NCI-H1436 (cell line): ENCODE data around the gene KCNT2.
"Not testable (repeated sequence)": the region's sequence is repeated elsewhere in the genome, so short reads cannot be mapped to it uniquely, and the experiment has no call there.

Source experiments
- DNase-seq: peaks from one replicate; lab custom pipeline; 2025; lab: John Stamatoyannopoulos, UW

The KCNT2 gene

DNA sequence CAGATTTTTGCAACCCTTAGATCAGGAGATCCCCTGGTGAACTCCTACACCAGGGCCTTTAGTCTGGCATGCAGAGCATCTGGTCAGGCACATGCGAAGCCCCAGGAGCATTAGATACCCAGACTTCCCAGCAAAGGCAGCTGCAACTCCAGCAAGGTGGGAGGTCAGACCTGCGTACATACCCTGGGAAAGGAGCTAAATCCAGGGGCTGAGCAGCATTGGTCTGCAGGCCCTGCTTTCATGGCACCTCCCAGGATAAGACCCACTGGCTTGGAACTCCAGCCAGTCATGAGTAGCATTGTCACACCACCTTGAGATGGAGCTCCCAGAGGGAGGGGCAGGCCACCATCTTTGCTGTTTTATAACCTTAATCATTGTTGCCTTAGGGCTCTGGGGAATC, 92.3 kb downstream of the KCNT2 start:
- no peak for DNase-seq

DNA sequence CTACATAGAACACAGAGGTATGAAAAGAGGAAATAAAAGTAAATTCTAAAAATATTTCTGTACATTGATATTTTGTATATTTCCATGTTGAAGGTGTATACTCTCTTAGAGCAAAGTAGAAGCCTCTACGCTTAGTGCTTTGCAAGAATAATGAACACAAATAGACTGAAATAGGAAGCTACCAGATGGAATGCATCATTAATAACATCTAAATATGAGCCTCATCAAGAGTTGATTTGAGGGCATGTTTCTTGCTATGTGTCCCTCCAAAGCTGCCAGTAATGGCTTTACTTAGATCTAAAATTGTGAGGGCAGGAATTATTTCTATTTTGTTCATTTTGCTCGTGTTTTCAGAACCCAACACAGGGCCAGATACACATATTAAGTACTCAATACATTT, 94.4 kb downstream of the KCNT2 start:
- no peak for DNase-seq

DNA sequence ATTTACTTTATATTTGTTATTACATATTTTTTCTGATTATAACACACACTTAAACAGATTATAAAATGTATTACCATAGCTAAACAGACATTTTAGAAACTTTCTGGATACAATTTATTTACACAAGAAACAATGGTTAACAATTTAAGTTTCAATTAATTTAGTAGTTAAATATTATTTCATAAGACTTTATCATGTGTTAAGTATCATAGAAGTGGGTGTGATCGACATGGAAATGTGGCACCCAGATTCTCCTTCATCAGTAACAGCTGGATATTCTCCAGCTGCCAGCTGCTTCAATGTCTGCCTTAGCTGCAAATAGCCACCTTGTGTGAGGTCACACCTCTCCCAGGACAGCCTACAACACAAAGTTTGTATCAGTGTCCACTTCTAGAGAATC, 97.8 kb downstream of the KCNT2 start:
- DNase-seq = no peak

DNA sequence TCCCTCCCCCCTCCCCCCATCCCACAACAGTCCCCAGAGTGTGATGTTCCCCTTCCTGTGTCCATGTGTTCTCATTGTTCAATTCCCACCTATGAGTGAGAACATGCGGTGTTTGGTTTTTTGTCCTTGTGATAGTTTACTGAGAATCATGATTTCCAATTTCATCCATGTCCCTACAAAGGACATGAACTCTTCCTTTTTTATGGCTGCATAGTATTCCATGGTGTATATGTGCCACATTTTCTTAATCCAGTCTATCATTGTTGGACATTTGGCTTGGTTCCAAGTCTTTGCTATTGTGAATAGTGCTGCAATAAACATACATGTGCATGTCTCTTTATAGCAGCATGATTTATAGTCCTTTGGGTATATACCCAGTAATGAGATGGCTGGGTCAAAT, 104.0 kb downstream of the KCNT2 start:
- DNase-seq = not testable (repeated sequence)

DNA sequence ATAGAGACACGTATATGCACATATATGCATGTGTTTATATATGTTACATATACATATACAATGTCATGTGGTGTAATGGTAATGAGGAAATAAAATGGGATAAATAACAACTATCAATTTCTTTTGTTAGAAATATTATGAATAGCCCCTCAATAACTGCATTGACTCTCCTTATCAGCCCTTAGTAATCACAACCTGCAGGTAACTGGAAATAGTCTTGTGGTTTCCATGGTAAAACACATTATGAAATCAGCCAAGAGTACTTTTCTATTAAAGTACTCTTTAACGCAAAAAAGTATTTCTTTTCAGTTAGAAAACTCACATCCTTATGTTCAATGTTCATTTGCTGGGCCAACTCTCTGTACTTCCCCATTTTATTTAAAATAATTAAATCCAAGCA, 105.8 kb downstream of the KCNT2 start:
- DNase-seq = no peak

DNA sequence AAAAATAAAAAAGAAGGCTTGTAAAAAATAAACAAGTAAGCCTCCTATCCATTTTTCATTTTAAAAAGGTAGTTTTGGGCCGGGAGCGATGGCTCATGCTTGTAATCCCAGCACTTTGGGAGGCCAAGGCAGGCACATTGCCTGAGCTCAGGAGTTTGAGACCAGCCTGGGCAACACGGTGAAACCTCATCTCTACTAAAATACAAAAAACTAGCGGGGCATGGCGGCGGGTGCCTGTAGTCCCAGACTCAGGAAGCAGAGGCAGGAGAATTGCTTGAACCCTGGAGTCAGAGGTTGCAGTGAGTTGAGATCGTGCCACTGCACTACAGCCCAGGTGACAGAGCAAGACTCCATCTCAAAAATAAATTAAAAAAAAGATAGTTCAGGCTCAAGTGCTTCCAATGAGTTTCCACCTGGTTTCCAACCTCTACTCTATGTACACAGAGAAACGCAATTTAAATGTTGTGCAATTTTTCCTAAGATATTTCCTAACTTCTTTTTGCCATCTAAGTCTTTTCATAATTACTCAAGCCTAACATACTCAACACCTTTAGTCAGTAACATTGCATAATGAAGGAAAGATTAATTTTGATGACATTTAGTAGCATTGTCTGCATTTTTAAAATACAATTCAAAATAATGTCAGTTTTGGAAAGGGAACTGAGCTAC, 106.3 kb downstream of the KCNT2 start:
- DNase-seq = no peak

DNA sequence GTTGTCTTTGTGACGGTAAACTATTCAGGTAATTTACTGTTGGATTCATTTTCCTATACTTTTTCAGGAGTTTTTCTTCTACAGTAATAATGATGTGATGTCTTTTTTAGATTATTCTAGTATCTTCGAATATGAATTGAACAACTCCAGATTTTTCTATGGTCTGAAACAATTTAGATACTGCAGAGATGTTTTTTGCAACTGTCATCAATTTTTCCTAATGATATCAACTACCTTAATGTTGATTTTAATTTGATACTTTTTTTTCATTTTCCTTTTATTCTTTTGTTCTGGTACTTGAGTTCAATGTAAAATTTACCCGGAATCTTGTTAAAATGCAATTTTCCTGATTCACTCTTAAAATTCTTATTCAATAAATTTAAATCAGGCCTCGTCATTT, 110.4 kb downstream of the KCNT2 start:
- DNase-seq = no peak

DNA sequence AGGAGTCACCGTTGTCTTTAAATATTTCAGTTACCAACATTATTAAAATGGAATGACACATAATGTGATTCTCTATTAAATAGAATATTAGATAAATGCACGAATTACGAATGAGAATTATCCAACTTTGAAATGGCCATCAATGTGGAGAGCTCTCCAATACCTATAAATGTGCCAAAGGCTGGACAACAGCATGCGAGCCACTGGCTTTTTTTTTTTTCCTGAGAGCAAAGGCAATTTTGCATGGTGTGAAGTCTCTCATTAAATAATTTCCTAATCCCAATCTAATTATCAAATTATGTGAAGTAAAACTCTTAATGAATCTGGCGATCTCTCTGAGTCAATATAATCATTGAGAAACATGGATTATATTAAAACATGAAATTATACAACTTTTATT, 113.5 kb downstream of the KCNT2 start:
- DNase-seq = no peak

DNA sequence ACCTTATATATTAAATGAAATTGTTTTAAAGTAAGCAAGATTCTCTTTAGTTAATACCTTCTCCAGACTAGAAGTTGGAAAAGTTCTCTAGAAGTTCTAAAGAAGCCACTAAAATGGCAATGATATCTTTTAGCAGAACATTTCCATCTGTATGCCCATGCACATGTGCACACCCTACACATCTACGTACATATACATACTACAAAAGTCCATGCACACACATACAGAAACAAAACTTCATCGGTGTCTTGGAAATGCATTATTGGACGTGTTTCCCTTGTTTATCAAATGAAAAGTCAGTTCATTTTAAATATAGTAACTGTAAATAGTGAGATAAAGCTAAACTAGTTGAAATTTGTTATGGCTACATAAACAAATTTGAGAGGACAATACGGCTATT, 114.4 kb downstream of the KCNT2 start:
- DNase-seq = no peak

DNA sequence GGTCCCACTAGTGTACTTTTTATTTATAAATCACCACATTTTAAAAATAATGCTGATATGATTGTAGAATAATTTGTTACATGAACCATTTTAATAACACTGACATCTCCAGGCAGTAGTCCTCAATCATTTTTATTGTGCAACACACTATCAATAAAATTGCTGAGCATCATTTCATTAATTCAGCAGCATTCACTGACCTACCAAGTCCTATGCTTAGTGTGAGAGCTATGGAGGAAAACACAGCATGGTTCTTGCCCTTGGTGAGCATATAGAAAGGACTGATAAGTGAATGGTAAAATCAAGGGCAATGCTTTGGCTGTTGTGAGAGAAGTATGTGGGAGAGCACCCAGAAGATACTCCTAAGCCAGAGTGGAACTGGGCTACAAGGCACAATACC, 119.7 kb downstream of the KCNT2 start:
- no peak for DNase-seq

DNA sequence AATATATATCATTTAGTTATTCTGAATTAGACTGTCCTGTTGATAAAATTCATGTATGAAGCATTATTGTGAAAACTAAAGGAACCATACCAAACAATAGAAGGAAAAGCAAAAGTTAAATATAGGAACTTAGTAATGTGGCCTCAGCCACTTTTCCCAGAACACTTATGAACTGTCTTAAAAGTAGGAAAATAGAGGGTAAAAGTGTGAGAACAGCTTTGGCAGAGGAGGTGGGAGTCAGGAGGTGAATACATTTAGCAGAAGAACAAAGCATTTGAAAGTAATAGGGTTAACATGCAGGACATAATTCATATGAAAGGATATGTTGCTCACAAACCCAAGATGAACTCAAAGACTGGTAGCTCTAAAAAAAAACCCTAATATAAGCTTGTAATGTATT, 121.9 kb downstream of the KCNT2 start:
- DNase-seq = no peak

DNA sequence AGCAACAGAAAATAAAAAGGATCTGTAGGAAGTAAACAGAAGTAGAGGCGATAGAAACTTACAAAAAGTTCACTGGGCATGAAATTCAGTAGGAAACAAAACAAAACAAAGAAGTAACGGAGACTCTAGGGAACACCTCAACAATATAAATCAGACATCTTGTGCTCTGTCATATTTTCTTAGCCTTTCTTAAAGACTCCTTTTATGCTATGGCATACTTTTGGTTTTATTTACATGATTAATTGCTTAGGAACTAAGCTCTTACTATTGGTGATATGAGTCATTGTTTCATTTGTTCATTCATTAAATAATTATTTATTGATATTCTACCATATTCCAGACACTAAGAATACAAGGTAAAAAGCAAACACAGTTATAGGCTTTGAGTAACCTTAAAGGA, 126.6 kb downstream of the KCNT2 start:
- DNase-seq = no peak

DNA sequence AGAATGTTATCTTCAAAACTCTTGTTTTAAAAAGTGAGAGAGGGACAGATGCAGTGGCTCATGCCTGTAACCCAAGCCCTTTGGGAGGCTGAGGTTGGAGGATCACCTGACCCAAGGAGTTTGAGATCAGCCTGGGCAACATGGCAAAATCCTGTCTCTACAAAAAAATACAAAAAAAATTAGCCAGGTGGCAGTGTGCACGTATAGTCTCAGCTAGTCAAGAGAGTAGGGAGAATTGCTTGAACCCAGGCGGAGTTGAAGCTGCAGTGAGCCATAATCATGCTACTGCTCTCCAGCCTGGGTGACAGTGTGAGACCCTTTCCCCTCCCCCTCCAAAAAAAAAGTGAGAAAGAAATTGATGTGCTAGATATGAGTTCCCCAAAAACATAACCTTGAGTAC, 131.0 kb downstream of the KCNT2 start:
- no peak for DNase-seq

DNA sequence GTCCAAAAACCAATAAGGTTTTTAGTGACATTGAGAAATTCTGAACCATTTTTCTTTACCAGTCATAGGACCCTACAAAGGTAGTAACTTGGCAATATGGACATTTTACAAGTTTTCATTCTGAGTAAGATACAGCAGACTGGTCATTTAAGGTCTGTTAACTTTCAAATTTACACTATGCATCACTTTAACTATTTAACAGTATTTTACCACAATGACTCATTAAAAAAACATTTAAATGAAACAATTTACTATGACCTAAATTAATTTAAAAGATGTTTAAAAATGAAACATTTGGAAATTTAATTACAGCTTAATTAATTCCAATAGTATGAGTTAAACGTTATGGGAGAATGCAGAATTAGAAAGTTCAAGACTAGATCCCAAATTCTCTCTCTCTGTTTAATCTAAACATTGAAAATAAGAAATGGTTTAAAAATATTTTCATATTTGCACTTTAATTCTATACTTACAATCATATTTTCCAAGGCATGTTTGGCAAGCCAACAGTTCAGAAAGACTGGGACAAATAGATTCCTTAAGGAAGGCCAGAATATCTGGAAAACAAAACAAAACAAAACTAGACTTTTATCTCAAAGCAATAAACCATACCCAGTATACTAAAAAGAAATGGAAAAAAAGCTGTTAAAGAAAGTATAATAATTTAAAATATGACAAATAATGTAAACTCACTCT, 140.9 kb downstream of the KCNT2 start:
- no peak for DNase-seq

DNA sequence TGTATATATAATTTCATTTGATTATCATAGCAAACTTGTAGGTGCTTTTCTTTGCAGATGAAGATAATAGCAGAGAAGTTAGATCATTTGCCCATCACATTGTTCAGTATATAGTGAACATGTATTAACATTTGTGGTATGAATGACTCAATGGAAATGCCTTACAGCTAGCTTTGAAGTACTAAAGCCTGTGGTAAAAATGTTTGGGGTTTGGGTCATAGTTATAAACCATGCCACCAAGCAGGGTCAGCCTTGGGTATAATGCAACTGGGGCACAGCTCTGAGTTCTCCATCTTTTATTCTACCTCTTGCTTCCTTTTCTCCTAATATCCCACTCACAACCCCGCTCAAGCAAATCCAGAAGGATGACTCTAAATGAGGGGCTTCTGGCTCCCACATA, 141.6 kb downstream of the KCNT2 start:
- DNase-seq = no peak

DNA sequence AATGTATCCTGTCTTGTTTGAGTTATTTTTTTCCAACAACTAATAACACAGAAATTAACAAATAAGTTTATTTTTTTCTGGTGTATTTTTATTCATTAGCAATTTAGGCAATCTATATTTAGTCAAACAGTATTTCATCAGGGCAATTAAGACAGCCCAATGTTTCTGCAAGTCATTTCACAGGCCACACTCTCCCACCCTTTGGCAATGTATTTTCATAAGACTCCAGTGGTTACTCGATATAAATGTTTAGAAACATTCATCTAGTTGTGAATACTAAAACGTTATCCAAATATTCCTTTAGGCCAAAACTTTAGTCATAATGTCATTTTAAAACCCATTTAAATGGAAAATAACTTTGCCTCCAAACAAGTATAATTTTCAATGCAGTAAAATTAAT, 142.1 kb downstream of the KCNT2 start:
- no peak for DNase-seq

DNA sequence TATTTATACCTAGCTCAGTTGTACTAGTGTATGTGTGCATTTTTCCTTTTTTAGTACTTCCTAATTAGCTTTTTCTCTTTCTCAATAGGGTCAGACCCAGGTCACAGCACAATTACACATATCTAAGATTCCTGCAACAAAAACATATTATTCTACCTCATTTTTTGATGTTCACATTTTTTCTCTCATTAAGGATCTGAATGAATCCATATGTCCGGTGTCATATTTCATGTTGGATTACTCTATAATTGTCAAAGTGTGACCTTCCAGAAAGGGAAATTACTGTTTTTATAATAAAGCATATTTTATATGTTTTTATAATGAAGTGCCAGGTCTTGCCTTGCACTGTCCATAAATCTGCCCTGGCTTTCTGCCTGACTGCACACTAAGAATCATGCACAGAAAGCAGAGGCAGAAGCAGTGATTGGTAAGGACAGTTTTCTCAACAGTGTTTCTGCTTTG, 143.7 kb downstream of the KCNT2 start:
- no peak for DNase-seq

DNA sequence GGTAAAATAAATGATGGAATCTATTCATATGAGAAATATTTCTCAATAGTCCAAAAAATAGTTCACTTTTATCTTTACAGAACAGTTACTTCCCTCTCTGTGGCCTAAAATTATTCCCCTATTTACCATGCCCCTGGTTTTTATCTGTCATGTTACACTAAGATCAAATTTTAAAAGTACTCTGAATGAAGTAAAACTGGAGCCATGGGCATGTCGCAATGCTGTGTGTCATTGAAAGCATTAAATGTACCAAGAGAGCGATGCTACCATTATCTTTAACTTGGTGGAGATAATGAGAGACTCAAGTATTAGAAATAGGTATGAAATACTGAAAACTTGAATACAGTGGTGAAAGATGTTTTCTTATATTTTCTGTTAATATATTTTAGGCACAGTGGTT, 146.2 kb downstream of the KCNT2 start:
- no peak for DNase-seq

DNA sequence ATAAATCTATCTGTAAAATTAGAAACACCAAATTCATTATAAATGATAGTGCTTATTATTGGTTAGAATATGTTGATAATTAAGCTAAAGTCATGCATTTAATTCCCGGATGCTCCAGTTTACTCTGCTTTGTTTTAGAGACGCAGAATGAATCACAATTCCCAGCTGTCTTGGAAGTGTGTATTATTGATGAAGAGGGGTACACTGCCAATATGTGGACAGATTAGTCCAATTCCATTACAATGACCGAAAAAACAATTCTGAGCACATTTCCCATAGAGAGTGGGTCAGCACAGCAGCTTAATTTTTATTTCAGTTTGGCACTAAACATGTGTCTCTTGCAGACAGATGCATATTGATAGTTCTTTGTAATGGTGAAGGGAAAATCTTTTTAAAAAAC, 146.7 kb downstream of the KCNT2 start:
- no peak for DNase-seq

DNA sequence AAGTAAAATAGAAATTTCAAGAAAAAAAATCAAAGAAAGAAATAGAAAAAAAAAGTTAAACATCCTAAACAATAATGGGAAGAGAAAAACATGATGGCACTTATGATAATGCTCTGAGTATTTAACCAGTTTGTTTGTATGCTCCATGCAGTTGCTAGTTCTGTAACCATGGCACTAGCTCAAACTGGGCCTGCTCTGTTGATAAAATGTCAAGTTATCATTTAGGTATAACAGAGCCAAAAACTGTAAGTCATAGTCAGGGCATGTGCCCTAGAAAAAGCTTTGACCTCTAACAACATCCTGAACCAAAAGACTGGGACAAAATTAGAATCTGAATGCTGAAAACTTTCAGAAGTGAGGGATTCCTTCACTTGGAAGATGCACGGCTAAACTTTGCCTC, 148.9 kb downstream of the KCNT2 start:
- no peak for DNase-seq

DNA sequence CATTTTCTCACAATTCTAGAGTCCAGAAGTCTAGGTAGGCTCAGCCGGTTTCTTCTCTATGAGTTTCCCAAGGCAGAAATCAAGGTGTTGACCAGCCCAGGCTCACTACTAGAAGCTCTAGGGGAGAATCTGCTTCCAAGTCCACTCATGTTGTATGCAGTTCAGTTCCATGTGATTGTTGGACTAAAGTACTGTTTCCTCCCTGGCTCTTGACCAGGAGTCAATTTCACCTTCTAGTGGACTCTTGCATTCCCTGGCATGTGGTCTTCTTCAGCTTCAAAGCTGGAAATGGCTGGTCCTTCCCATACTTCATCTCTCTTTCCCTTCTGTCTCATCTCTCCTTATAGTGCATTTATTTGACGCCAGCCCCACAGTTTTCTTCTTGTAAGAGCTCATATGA, 153.4 kb downstream of the KCNT2 start:
- DNase-seq = no peak

DNA sequence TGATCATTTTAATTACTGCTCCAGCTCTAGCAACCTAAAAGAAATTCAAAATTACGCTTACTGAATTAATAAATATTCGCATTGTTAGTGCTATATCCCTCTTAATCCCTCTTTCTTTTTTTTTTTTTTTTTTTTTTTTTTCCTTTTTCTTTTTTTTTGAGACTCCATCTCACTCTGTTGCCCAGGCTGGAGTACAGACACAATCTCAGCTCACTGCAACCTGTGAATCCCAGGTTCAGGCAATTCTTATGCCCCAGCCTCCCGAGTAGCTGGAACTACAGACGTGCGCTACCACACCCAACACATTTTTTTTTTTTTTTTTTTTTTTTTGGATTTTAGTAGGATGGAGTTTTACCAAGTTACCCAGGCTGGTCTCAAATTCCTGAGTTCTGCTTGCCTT, 157.1 kb downstream of the KCNT2 start:
- no peak for DNase-seq

DNA sequence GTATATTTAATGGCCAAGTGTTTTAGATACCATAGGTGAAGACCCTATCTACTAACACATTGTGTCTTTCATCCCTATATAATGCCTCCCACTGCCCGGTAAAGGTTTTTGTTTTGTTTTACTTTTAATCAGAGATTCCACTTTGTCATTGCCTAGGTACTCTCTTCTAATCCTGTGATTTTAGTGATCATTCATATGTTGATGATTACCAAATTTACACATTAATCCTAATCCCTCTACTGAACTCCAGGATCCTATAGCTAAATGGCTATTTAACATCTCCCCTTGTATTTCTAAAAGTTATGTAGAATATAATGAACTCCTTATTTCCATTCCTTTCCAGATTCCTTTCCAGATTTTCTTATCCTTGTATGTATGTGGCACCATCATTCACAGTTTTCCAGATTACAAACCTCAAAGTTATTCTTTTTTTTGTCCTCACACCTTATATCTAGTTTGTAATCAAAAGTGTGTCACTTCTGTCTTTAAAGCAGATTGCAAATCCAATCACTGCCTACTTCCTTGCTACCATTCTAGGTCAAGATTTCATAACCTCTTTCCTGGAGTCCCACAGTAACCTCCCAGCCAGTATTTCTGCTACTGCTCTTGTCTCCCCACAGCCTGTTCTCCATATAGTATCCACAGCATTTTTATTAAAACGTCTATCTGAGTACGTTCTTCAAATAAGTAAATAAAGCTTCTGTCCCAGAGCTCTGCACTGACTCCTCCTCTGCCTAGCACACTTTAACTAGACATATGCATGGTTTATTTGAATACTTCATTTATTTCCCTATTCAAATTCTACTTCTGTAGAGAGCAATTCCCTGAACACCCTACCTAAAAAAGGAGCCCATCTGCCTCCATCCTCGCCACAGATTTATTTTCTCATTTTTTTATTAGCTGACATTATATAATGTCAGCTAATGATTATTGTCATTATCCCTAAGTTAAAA, 157.8 kb downstream of the KCNT2 start:
- DNase-seq = no peak
